ENCODE data around the gene L3MBTL4.

DNA sequence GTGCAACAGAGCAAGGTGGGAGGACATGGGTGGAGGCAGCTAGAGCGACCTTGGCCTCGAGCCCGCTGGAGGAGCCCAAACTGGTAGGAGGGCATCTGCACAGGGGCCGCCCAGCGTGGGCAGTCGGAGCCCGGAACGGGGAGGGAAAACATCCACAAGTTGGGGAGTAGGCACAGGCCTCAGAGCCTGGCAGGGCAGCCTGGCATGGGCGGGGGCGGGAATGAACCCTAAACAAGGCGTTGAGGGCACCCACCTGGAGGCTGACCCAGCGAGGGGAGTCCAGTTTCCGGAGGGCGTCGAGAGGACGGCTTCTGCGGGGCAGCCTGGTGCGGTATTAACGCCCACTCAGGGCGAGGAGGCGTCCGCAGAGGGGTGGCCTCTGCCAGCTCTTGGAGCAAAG is 129.9 kb downstream of the L3MBTL4 start:
- TF ChIP-seq, protein P1, sequence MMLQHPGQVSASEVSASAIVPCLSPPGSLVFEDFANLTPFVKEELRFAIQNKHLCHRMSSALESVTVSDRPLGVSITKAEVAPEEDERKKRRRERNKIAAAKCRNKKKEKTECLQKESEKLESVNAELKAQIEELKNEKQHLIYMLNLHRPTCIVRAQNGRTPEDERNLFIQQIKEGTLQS (IDR thresholded peaks at IDR 0.05): no peak
- TF ChIP-seq, protein P2, sequence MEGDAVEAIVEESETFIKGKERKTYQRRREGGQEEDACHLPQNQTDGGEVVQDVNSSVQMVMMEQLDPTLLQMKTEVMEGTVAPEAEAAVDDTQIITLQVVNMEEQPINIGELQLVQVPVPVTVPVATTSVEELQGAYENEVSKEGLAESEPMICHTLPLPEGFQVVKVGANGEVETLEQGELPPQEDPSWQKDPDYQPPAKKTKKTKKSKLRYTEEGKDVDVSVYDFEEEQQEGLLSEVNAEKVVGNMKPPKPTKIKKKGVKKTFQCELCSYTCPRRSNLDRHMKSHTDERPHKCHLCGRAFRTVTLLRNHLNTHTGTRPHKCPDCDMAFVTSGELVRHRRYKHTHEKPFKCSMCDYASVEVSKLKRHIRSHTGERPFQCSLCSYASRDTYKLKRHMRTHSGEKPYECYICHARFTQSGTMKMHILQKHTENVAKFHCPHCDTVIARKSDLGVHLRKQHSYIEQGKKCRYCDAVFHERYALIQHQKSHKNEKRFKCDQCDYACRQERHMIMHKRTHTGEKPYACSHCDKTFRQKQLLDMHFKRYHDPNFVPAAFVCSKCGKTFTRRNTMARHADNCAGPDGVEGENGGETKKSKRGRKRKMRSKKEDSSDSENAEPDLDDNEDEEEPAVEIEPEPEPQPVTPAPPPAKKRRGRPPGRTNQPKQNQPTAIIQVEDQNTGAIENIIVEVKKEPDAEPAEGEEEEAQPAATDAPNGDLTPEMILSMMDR (IDR thresholded peaks at IDR 0.05; ENCODE audit: low read depth, low read length, missing input control): no peak
- TF ChIP-seq TAF1 (conservative IDR thresholded peaks at IDR 0.05): no peak
- no peak for TF ChIP-seq GABPA (IDR thresholded peaks at IDR 0.05 in 1 of 2, conservative IDR thresholded peaks at IDR 0.05 in 1 of 2)
- TF ChIP-seq, protein P3, sequence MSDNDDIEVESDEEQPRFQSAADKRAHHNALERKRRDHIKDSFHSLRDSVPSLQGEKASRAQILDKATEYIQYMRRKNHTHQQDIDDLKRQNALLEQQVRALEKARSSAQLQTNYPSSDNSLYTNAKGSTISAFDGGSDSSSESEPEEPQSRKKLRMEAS (IDR thresholded peaks at IDR 0.05): no peak
- TF ChIP-seq RAD21 (IDR thresholded peaks at IDR 0.05): no peak

Measured in liver (tissue), 3 donors.